ENCODE data around the gene POC1A. TPM values are rescaled to one million over a fixed set of nuclear protein-coding genes. Genes with fewer than 3 reads are reported as not detected.

The POC1A gene
- total RNA-seq, 1 experiment from 2014 or later, result 25.7 TPM

- intact Hi-C loops (cut with micrococcal nuclease; ENCODE audit: unreplicated experiment), result loop anchor here (10.0 kb wide), 1 partner anchor 68 kb away; the partner anchor contains the start of gene DUSP7
- ChIA-PET POLR2A (no interaction called here), CTCF (no interaction called here)
- DNase-seq (ENCODE audit: low read depth, low spot score), result no peak
- H3K36me3 ChIP-seq (ENCODE audit: control insufficient read depth, insufficient read depth, low read length), result no peaks in the 10 kb centered on the region
- no peak overlapping the region for H3K4me3 ChIP-seq (ENCODE audit: low read depth in 2 of 2, low read length in 2 of 2)
- in situ Hi-C loops (cut with HindIII; ENCODE audit: low pct_unique_long_range_greater_than_20kb, low sequenced_read_pairs), result no loop called here
- no peaks in the 10 kb centered on the region for H3K4me1 ChIP-seq (ENCODE audit: control insufficient read depth, insufficient read depth, low read length)
- no peak for ATAC-seq
- BruUV-seq (replicated peaks), result no TSS peak
- no peak overlapping the region for H3K27ac ChIP-seq (ENCODE audit: low read length)
- TF ChIP-seq POLR2AphosphoS5 (IDR thresholded peaks at IDR 0.05; ENCODE audit: low read depth, low read length), result no peak
- TF ChIP-seq REST (IDR thresholded peaks at IDR 0.05; ENCODE audit: insufficient read depth in 1 of 2, low read depth in 2 of 2, low read length in 1 of 2), result no peak
- no peak for TF ChIP-seq SIN3A (IDR thresholded peaks at IDR 0.05; ENCODE audit: borderline replicate concordance, insufficient read depth, low read depth, low read length)
- TF ChIP-seq TCF7L2 (IDR thresholded peaks at IDR 0.05; ENCODE audit: low read depth, low read length), result no peak
- TF ChIP-seq, protein P1, sequence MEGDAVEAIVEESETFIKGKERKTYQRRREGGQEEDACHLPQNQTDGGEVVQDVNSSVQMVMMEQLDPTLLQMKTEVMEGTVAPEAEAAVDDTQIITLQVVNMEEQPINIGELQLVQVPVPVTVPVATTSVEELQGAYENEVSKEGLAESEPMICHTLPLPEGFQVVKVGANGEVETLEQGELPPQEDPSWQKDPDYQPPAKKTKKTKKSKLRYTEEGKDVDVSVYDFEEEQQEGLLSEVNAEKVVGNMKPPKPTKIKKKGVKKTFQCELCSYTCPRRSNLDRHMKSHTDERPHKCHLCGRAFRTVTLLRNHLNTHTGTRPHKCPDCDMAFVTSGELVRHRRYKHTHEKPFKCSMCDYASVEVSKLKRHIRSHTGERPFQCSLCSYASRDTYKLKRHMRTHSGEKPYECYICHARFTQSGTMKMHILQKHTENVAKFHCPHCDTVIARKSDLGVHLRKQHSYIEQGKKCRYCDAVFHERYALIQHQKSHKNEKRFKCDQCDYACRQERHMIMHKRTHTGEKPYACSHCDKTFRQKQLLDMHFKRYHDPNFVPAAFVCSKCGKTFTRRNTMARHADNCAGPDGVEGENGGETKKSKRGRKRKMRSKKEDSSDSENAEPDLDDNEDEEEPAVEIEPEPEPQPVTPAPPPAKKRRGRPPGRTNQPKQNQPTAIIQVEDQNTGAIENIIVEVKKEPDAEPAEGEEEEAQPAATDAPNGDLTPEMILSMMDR (IDR thresholded peaks at IDR 0.05), result no peak
- H3K9me3 ChIP-seq (ENCODE audit: control insufficient read depth, insufficient read depth, low read depth, low read length), result no peaks in the 10 kb centered on the region
- no peaks in the 10 kb centered on the region for H3K27me3 ChIP-seq (ENCODE audit: control insufficient read depth, insufficient read depth, low read length)
These were observed 31.7 kb downstream of the POC1A start for GRCh38 chr3:52122491-52122890.

GRCh38 chr3:52121813-52122212, 32.4 kb downstream of the POC1A start:
- H3K9me3 ChIP-seq (ENCODE audit: control insufficient read depth, insufficient read depth, low read depth, low read length), result no peaks in the 10 kb centered on the region
- intact Hi-C loops (cut with micrococcal nuclease; ENCODE audit: unreplicated experiment) (loop anchor here (10.0 kb wide), 1 partner anchor 67 kb away; the partner anchor contains the start of gene DUSP7), in situ Hi-C loops (cut with HindIII; ENCODE audit: low pct_unique_long_range_greater_than_20kb, low sequenced_read_pairs) (no loop called here)
- H3K27ac ChIP-seq (ENCODE audit: low read length), result no peak overlapping the region
- no peaks in the 10 kb centered on the region for H3K4me1 ChIP-seq (ENCODE audit: control insufficient read depth, insufficient read depth, low read length)
- no peak overlapping the region for H3K4me3 ChIP-seq (ENCODE audit: low read depth in 2 of 2, low read length in 2 of 2)
- ATAC-seq (no peak), DNase-seq (ENCODE audit: low read depth, low spot score) (no peak)
- no TSS peak for BruUV-seq (replicated peaks)
- TF ChIP-seq SIN3A (IDR thresholded peaks at IDR 0.05; ENCODE audit: borderline replicate concordance, insufficient read depth, low read depth, low read length), result no peak
- ChIA-PET POLR2A (no interaction called here), CTCF (no interaction called here)
- no peaks in the 10 kb centered on the region for H3K36me3 ChIP-seq (ENCODE audit: control insufficient read depth, insufficient read depth, low read length)
- no peaks in the 10 kb centered on the region for H3K27me3 ChIP-seq (ENCODE audit: control insufficient read depth, insufficient read depth, low read length)

DNA sequence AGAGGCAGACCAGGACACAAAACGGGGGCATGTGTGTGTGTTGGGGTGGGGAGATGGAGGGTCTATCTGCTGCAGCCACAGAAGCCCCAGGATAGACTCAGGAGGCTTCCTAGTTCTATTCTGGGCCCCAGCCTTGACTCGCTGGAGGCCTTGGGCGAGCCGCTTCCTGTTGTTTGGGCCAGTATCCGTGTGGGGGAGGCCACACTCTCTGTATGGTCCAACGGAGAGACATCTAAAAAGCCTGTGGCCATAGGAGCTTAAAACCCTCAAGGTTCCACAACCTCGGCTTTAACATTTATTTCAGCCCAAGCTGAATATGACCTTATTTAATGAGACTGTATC, 32.8 kb downstream of the POC1A start:
- TF ChIP-seq POLR2AphosphoS5 (IDR thresholded peaks at IDR 0.05; ENCODE audit: low read depth, low read length), result no peak
- no peaks in the 10 kb centered on the region for H3K9me3 ChIP-seq (ENCODE audit: control insufficient read depth, insufficient read depth, low read depth, low read length)
- in situ Hi-C loops (cut with HindIII; ENCODE audit: low pct_unique_long_range_greater_than_20kb, low sequenced_read_pairs) (no loop called here), intact Hi-C loops (cut with micrococcal nuclease; ENCODE audit: unreplicated experiment) (loop anchor here (10.0 kb wide), 1 partner anchor 67 kb away; the partner anchor contains the start of gene DUSP7)
- H3K4me1 ChIP-seq (ENCODE audit: control insufficient read depth, insufficient read depth, low read length), result no peaks in the 10 kb centered on the region
- no peaks in the 10 kb centered on the region for H3K27me3 ChIP-seq (ENCODE audit: control insufficient read depth, insufficient read depth, low read length)
- no peak overlapping the region for H3K4me3 ChIP-seq (ENCODE audit: low read depth in 2 of 2, low read length in 2 of 2)
- no peaks in the 10 kb centered on the region for H3K36me3 ChIP-seq (ENCODE audit: control insufficient read depth, insufficient read depth, low read length)
- no peak overlapping the region for H3K27ac ChIP-seq (ENCODE audit: low read length)
- ChIA-PET CTCF (no interaction called here), POLR2A (no interaction called here)
- ATAC-seq, result no peak
- no TSS peak for BruUV-seq (replicated peaks)
- DNase-seq (ENCODE audit: low read depth, low spot score), result no peak

All from Panc1 (cell line).